Measurements from ENCODE around the gene TAPBPL.

Gene TAPBPL

GRCh38 chr12:6428326-6428725, 23.5 kb upstream of the TAPBPL start:
- H3K36me3 ChIP-seq (ENCODE audit: insufficient read depth, low read length) = no peaks in the 10 kb centered on the region
- H3K4me1 ChIP-seq (ENCODE audit: insufficient read depth, low read length, severe bottlenecking) = peaks cover 95% of the 10 kb centered on the region
- H3K27me3 ChIP-seq (ENCODE audit: insufficient read depth, low read length) = no peaks in the 10 kb centered on the region
- no peak overlapping the region for H2AFZ ChIP-seq (ENCODE audit: low read length)
- H3K4me2 ChIP-seq (ENCODE audit: low read length) = peak overlapping the region; percentile 67; the same call in 1 of the 2 replicates
- H3K4me3 ChIP-seq (ENCODE audit: low read depth, low read length, poor library complexity, severe bottlenecking) = no peak overlapping the region
- H3K9ac ChIP-seq (ENCODE audit: low read length) = peak overlapping the region; percentile 70
- no peaks in the 10 kb centered on the region for H3K9me3 ChIP-seq (ENCODE audit: low read length)
- H3F3A ChIP-seq (ENCODE audit: insufficient read depth, low read length) = peaks cover 8% of the 10 kb centered on the region; the same call in 1 of the 2 replicates
- no peaks in the 10 kb centered on the region for H3K9me2 ChIP-seq (ENCODE audit: low read depth, low read length)
- H3K79me2 ChIP-seq (ENCODE audit: insufficient read depth, low read length) = no peaks in the 10 kb centered on the region
- peak overlapping the region; percentile 100 for H3K27ac ChIP-seq (ENCODE audit: low read depth, low read length, poor library complexity, severe bottlenecking)
- no peak for TF ChIP-seq EZH2 (IDR thresholded peaks at IDR 0.05; ENCODE audit: borderline replicate concordance, low read length)
- TF ChIP-seq, protein P1, sequence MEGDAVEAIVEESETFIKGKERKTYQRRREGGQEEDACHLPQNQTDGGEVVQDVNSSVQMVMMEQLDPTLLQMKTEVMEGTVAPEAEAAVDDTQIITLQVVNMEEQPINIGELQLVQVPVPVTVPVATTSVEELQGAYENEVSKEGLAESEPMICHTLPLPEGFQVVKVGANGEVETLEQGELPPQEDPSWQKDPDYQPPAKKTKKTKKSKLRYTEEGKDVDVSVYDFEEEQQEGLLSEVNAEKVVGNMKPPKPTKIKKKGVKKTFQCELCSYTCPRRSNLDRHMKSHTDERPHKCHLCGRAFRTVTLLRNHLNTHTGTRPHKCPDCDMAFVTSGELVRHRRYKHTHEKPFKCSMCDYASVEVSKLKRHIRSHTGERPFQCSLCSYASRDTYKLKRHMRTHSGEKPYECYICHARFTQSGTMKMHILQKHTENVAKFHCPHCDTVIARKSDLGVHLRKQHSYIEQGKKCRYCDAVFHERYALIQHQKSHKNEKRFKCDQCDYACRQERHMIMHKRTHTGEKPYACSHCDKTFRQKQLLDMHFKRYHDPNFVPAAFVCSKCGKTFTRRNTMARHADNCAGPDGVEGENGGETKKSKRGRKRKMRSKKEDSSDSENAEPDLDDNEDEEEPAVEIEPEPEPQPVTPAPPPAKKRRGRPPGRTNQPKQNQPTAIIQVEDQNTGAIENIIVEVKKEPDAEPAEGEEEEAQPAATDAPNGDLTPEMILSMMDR (IDR thresholded peaks at IDR 0.05; ENCODE audit: low read length) = no peak
- H4K20me1 ChIP-seq (ENCODE audit: insufficient read depth, low read length) = no peaks in the 10 kb centered on the region

- H3K79me2 ChIP-seq (ENCODE audit: insufficient read depth, low read length) = no peaks in the 10 kb centered on the region
- H3K9me2 ChIP-seq (ENCODE audit: low read depth, low read length) = no peaks in the 10 kb centered on the region
- H3K9ac ChIP-seq (ENCODE audit: low read length) = peak overlapping the region; percentile 57
- TF ChIP-seq EZH2 (IDR thresholded peaks at IDR 0.05; ENCODE audit: borderline replicate concordance, low read length) = no peak
- TF ChIP-seq, protein P1 (IDR thresholded peaks at IDR 0.05; ENCODE audit: low read length) = no peak
- no peaks in the 10 kb centered on the region for H3K36me3 ChIP-seq (ENCODE audit: insufficient read depth, low read length)
- peaks cover 5% of the 10 kb centered on the region; the same call in 1 of the 2 replicates for H3F3A ChIP-seq (ENCODE audit: insufficient read depth, low read length)
- peak overlapping the region; percentile 48 for H3K4me2 ChIP-seq (ENCODE audit: low read length)
- no peaks in the 10 kb centered on the region for H3K27me3 ChIP-seq (ENCODE audit: insufficient read depth, low read length)
- H4K20me1 ChIP-seq (ENCODE audit: insufficient read depth, low read length) = no peaks in the 10 kb centered on the region
- H3K4me1 ChIP-seq (ENCODE audit: insufficient read depth, low read length, severe bottlenecking) = peaks cover 90% of the 10 kb centered on the region
- peak overlapping the region; percentile 89 for H3K27ac ChIP-seq (ENCODE audit: low read depth, low read length, poor library complexity, severe bottlenecking)
- no peaks in the 10 kb centered on the region for H3K9me3 ChIP-seq (ENCODE audit: low read length)
- H2AFZ ChIP-seq (ENCODE audit: low read length) = peak overlapping the region; percentile 19; the same call in 1 of the 2 replicates
- H3K4me3 ChIP-seq (ENCODE audit: low read depth, low read length, poor library complexity, severe bottlenecking) = peak overlapping the region; percentile 22
Observed at GRCh38 chr12:6430124-6430989, 21.5 kb upstream of the TAPBPL start.

- TF ChIP-seq EZH2 (IDR thresholded peaks at IDR 0.05; ENCODE audit: borderline replicate concordance, low read length) = no peak
- TF ChIP-seq, protein P1 (IDR thresholded peaks at IDR 0.05; ENCODE audit: low read length) = no peak
- no peaks in the 10 kb centered on the region; the same call in 1 of the 2 replicates for H3F3A ChIP-seq (ENCODE audit: insufficient read depth, low read length)
- no peaks in the 10 kb centered on the region for H3K9me3 ChIP-seq (ENCODE audit: low read length)
- no peaks in the 10 kb centered on the region for H3K36me3 ChIP-seq (ENCODE audit: insufficient read depth, low read length)
- H2AFZ ChIP-seq (ENCODE audit: low read length) = no peak overlapping the region
- no peak overlapping the region for H3K4me3 ChIP-seq (ENCODE audit: low read depth, low read length, poor library complexity, severe bottlenecking)
- no peaks in the 10 kb centered on the region for H3K79me2 ChIP-seq (ENCODE audit: insufficient read depth, low read length)
- peak overlapping the region; percentile 89 for H3K27ac ChIP-seq (ENCODE audit: low read depth, low read length, poor library complexity, severe bottlenecking)
- no peaks in the 10 kb centered on the region for H3K9me2 ChIP-seq (ENCODE audit: low read depth, low read length)
- H3K4me2 ChIP-seq (ENCODE audit: low read length) = peak overlapping the region; percentile 54
- no peaks in the 10 kb centered on the region for H4K20me1 ChIP-seq (ENCODE audit: insufficient read depth, low read length)
- peak overlapping the region; percentile 58 for H3K9ac ChIP-seq (ENCODE audit: low read length)
- H3K4me1 ChIP-seq (ENCODE audit: insufficient read depth, low read length, severe bottlenecking) = peaks cover 64% of the 10 kb centered on the region
- H3K27me3 ChIP-seq (ENCODE audit: insufficient read depth, low read length) = no peaks in the 10 kb centered on the region
Observed at GRCh38 chr12:6432991-6433390, 18.9 kb upstream of the TAPBPL start.

Data from OCI-LY1 (cell line).